K562 (cell line): ENCODE measurements around the gene ATP7B. TPM values are rescaled to one million over a fixed set of nuclear protein-coding genes. Genes with fewer than 3 reads are reported as not detected.

Experiments
- ARID2 ChIP-seq: fragments of 450-650 bp; IDR thresholded peaks from 2 replicates; pipeline ENCODE4 v1.6.1; 2017; ENCODE audit warnings: antibody characterized with exemption, mild to moderate bottlenecking
- DMBX1 ChIP-seq: fragments of 250-450 bp; sonication (Bioruptor Pico); IDR thresholded peaks from 2 replicates; pipeline ENCODE4 v1.8.0; 2022; ENCODE audit warnings: inconsistent platforms, mild to moderate bottlenecking, moderate library complexity, borderline replicate concordance
- HLTF ChIP-seq: fragments of 450-650 bp; IDR thresholded peaks from 2 replicates; pipeline ENCODE4 v1.6.1; 2016
- KLF16 ChIP-seq: IDR thresholded peaks from 2 replicates; pipeline ENCODE4 v1.6.1; 2016; ENCODE audit warnings: antibody characterized with exemption
- MTA1 ChIP-seq: fragments of 450-650 bp; IDR thresholded peaks from 2 replicates; pipeline ENCODE4 v1.6.1; 2017; ENCODE audit warnings: borderline replicate concordance
- NFRKB ChIP-seq: fragments of 450-650 bp; IDR thresholded peaks from 2 replicates; pipeline ENCODE4 v1.6.1; 2016; ENCODE audit warnings: low read depth
- PCBP1 ChIP-seq: fragments of 200-400 bp; formaldehyde crosslinking; IDR thresholded peaks from 2 replicates; pipeline ENCODE4 v1.6.1; 2018; ENCODE audit warnings: mild to moderate bottlenecking, low read depth, low read length; ENCODE audit not compliant: poor library complexity, severe bottlenecking
- PHB2 ChIP-seq: fragments of 450-650 bp; IDR thresholded peaks from 2 replicates; pipeline ENCODE4 v1.6.1; 2017; ENCODE audit warnings: low read depth
- POLR2G ChIP-seq: fragments of 200-400 bp; formaldehyde crosslinking; IDR thresholded peaks from 2 replicates; pipeline ENCODE4 v1.6.1; 2017; ENCODE audit warnings: low read depth, mild to moderate bottlenecking, antibody characterized with exemption, low read length, moderate library complexity
- SMARCB1 ChIP-seq: IDR thresholded peaks from 2 replicates; pipeline ENCODE4 v1.6.1; 2011; ENCODE audit warnings: improper control_type of control experiment, low read depth; ENCODE audit not compliant: insufficient read length
- SP1 ChIP-seq: sonication (generic); formaldehyde crosslinking; IDR thresholded peaks from 2 replicates; pipeline ENCODE4 v1.8.1; 2022; ENCODE audit warnings: mild to moderate bottlenecking, missing genetic modification reagents
- SRSF1 ChIP-seq: fragments of 200-400 bp; formaldehyde crosslinking; IDR thresholded peaks from 2 replicates; pipeline ENCODE4 v1.6.1; 2017; ENCODE audit warnings: mild to moderate bottlenecking, low read depth, low read length, moderate library complexity
- U2AF2 ChIP-seq: fragments of 200-400 bp; formaldehyde crosslinking; optimal IDR thresholded peaks from 2 replicates; pipeline ENCODE3; 2017; ENCODE audit warnings: low read depth, mild to moderate bottlenecking, low read length
- ZC3H11A ChIP-seq: IDR thresholded peaks from 2 replicates; pipeline ENCODE4 v1.6.1; 2012; ENCODE audit warnings: low read depth, low read length, improper control_type of control experiment
- ZNF140 ChIP-seq: fragments of 250-450 bp; sonication (Bioruptor Pico); IDR thresholded peaks from 2 replicates; pipeline ENCODE4 v1.8.0; 2021; ENCODE audit warnings: moderate library complexity, mild to moderate bottlenecking, inconsistent platforms
- ZNF695 ChIP-seq: fragments of 450-650 bp; formaldehyde crosslinking; IDR thresholded peaks from 2 replicates; pipeline ENCODE4 v1.4.0; 2020; ENCODE audit warnings: mild to moderate bottlenecking, moderate library complexity
- polyA plus RNA-seq, 8 experiments: library from polyadenylated mRNA; depleted of rRNA in 4 of 8; stranded (reverse) in 5 of 8; unstranded in 3 of 8; fragments of >200 nt; fragmentation: Nextera tagmentation in 2 of 8; fragmentation: Illumina TruSeq in 1 of 8; extraction: Ambion mirVana in 2 of 8; extraction: Trizol in 1 of 8; gene quantifications; 2 replicates each; pipeline versions ENCODE4 v1.2.1 to v1.2.3, GENCODE V29; 2011 to 2014; ENCODE audit warnings: inconsistent platforms in 1 of 8, missing spikeins in 1 of 8
- total RNA-seq, 7 experiments: library from RNA; depleted of rRNA in 6 of 7; stranded (reverse); fragments of >200 nt in 6 of 7; fragmentation: Illumina TruSeq in 2 of 7; extraction: Trizol in 2 of 7; gene quantifications; 2 replicates each; pipeline versions ENCODE4 v1.2.1 to v1.2.3, GENCODE V29; 2011 to 2021; ENCODE audit warnings: low replicate concordance in 1 of 7
- TF ChIP-seq, protein P1 (sequence below), 2 experiments: IDR thresholded peaks; 2 replicates each; pipeline ENCODE4 v1.6.1; 2011; ENCODE audit warnings: borderline replicate concordance in 1 of 2, control low read depth in 1 of 2, low read depth in 1 of 2, low read length in 1 of 2, mild to moderate bottlenecking in 1 of 2, mixed read lengths in 1 of 2, moderate library complexity in 1 of 2; ENCODE audit not compliant: insufficient read depth in 1 of 2, insufficient read length in 1 of 2, poor library complexity in 1 of 2, severe bottlenecking in 1 of 2; ENCODE audit errors: extremely low read depth in 1 of 2
- TF ChIP-seq, protein P2 (sequence below): fragments of 450-650 bp; IDR thresholded peaks from 2 replicates; pipeline ENCODE4 v1.6.1; 2016; ENCODE audit warnings: low read depth
- TF ChIP-seq, protein P3 (sequence below): fragments of 250-450 bp; sonication (Bioruptor Pico); IDR thresholded peaks from 2 replicates; pipeline ENCODE4 v1.4.0; 2020; ENCODE audit warnings: borderline replicate concordance

The ATP7B gene
- total and polyA plus RNA-seq, 9 of the 15 experiments (the other 6 are each of a cell fraction or from before 2014, with no cell fraction given), result 1.1 to 20.4 (median 8.5) TPM

DNA sequence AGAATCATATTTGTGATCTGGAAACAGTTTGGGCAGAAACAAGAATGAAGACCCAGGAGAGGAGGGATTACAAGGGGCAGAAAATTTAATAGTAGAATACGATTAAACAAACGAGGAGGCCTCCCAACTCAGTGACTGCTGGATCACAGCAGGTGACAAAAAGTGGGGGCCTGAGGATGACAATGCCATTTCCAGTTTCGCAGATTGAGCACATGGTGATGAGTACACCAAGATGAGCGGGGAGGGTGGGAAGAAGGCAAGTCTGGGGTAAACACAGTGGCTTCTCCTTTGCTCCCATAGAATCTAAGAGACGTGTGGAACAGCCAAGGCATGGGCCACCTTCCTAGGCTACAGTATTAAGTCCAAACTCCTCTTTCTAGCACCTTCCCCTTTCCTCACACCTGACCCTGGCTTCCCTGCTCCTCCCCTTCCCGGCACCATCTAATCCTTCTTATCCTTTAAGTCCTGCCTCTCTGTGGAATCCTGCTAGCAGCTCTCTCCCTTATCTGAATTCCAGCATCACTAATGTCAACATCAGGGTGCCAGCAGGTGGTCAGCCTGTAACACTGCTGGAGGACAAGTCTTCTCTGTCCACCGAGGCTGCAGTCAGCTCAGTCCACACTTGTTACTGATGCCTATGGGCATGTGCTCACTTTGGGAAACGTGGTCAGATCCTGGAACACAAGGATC, 13.5 kb downstream of the ATP7B start (continued):
- TF ChIP-seq, protein P1, sequence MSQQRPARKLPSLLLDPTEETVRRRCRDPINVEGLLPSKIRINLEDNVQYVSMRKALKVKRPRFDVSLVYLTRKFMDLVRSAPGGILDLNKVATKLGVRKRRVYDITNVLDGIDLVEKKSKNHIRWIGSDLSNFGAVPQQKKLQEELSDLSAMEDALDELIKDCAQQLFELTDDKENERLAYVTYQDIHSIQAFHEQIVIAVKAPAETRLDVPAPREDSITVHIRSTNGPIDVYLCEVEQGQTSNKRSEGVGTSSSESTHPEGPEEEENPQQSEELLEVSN (IDR thresholded peaks at IDR 0.05; ENCODE audit: borderline replicate concordance in 1 of 2, extremely low read depth in 1 of 2, insufficient read depth in 1 of 2, insufficient read length in 1 of 2, low read depth in 1 of 2, low read length in 1 of 2, poor library complexity in 1 of 2, severe bottlenecking in 1 of 2), result peak; percentile 29 to 71
- TF ChIP-seq SP1 (CRISPR knock-in tag) (no peak), ZC3H11A (no peak), ARID2 (no peak), HLTF (no peak), SRSF1 (no peak), SMARCB1 (no peak), ZNF140 (no peak), DMBX1 (CRISPR knock-in tag) (no peak), U2AF2 (no peak), NFRKB (no peak), PHB2 (no peak), MTA1 (peak; percentile 27; the same call in 1 of the 2 replicates), ZNF695 (no peak), PCBP1 (no peak), POLR2G (no peak), KLF16 (no peak)
- TF ChIP-seq, protein P2, sequence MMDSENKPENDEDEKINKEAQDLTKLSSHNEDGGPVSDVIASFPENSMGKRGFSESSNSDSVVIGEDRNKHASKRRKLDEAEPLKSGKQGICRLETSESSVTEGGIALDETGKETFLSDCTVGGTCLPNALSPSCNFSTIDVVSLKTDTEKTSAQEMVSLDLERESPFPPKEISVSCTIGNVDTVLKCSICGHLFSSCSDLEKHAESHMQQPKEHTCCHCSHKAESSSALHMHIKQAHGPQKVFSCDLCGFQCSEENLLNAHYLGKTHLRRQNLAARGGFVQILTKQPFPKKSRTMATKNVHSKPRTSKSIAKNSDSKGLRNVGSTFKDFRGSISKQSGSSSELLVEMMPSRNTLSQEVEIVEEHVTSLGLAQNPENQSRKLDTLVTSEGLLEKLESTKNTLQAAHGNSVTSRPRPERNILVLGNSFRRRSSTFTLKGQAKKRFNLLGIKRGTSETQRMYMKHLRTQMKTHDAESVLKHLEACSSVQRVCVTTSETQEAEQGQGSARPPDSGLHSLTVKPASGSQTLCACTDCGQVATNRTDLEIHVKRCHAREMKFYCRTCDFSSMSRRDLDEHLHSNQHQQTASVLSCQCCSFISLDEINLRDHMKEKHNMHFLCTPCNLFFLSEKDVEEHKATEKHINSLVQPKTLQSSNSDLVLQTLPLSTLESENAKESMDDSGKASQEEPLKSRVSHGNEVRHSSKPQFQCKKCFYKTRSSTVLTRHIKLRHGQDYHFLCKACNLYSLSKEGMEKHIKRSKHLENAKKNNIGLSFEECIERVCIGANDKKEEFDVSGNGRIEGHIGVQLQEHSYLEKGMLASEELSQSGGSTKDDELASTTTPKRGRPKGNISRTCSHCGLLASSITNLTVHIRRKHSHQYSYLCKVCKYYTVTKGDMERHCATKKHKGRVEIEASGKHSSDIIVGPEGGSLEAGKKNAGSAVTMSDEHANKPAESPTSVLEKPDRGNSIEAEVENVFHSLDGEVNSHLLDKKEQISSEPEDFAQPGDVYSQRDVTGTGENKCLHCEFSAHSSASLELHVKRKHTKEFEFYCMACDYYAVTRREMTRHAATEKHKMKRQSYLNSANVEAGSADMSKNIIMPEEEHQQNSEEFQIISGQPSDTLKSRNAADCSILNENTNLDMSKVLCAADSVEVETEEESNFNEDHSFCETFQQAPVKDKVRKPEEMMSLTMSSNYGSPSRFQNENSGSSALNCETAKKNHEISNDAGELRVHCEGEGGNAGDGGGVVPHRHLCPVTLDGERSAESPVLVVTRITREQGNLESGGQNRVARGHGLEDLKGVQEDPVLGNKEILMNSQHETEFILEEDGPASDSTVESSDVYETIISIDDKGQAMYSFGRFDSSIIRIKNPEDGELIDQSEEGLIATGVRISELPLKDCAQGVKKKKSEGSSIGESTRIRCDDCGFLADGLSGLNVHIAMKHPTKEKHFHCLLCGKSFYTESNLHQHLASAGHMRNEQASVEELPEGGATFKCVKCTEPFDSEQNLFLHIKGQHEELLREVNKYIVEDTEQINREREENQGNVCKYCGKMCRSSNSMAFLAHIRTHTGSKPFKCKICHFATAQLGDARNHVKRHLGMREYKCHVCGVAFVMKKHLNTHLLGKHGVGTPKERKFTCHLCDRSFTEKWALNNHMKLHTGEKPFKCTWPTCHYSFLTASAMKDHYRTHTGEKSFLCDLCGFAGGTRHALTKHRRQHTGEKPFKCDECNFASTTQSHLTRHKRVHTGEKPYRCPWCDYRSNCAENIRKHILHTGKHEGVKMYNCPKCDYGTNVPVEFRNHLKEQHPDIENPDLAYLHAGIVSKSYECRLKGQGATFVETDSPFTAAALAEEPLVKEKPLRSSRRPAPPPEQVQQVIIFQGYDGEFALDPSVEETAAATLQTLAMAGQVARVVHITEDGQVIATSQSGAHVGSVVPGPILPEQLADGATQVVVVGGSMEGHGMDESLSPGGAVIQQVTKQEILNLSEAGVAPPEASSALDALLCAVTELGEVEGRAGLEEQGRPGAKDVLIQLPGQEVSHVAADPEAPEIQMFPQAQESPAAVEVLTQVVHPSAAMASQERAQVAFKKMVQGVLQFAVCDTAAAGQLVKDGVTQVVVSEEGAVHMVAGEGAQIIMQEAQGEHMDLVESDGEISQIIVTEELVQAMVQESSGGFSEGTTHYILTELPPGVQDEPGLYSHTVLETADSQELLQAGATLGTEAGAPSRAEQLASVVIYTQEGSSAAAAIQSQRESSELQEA, result no peak
- TF ChIP-seq, protein P3, sequence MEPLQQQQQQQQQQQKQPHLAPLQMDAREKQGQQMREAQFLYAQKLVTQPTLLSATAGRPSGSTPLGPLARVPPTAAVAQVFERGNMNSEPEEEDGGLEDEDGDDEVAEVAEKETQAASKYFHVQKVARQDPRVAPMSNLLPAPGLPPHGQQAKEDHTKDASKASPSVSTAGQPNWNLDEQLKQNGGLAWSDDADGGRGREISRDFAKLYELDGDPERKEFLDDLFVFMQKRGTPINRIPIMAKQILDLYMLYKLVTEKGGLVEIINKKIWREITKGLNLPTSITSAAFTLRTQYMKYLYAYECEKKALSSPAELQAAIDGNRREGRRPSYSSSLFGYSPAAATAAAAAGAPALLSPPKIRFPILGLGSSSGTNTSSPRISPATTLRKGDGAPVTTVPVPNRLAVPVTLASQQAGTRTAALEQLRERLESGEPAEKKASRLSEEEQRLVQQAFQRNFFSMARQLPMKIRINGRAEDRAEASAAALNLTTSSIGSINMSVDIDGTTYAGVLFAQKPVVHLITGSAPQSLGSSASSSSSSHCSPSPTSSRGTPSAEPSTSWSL (CRISPR knock-in tag), result no peak
